Panc1 (cell line): Measurements from ENCODE around the gene EIF3L. TPM values are rescaled to one million over a fixed set of nuclear protein-coding genes. Genes with fewer than 3 reads are reported as not detected.
A peak's percentile ranks its signal among the peaks of the same experiment; 100 is the strongest.

Experiments used
- ATAC-seq: fragments of 200-7000 bp; cut with Tn5 transposase; 2 replicates; pipeline ENCODE4 v1.9.1; 2020; ENCODE audit warnings: mild to moderate bottlenecking, moderate library complexity
- BruUV-seq: library from RNA; stranded (reverse); fragments of 400-500 nt; replicated peaks from 2 replicates; lab custom pipeline; 2021; lab: Mats Ljungman, UMichigan
- CTCF ChIA-PET: fragments of 300-600 bp; sonication (Branson Sonifier 250); formaldehyde crosslinking; loops from one replicate; lab custom pipeline; 2022; ENCODE audit warnings: antibody characterized with exemption; lab: Charles Lee
- POLR2A ChIA-PET: fragments of 300-600 bp; sonication (Branson Sonifier 250); formaldehyde crosslinking; loops from one replicate; lab custom pipeline; 2022; ENCODE audit warnings: antibody characterized with exemption; lab: Charles Lee
- DNase-seq: peaks from one replicate; pipeline ENCODE4 v3.0.0-alpha.2; 2010; ENCODE audit warnings: low read depth, low spot score
- H3K27ac ChIP-seq: 2 replicates; pipeline ENCODE4 v1.5.1; 2011; ENCODE audit warnings: mild to moderate bottlenecking, low read length, inconsistent platforms
- H3K27me3 ChIP-seq: fragments of 200-500 bp; sonication (Bioruptor generic); 2 replicates; pipeline ENCODE4 v1.6.0; 2014; ENCODE audit warnings: low read length, inconsistent platforms; ENCODE audit not compliant: control insufficient read depth, insufficient read depth
- H3K36me3 ChIP-seq: fragments of 200-500 bp; sonication (Bioruptor generic); 2 replicates; pipeline ENCODE4 v1.5.1; 2014; ENCODE audit warnings: inconsistent platforms, mild to moderate bottlenecking, low read length, moderate library complexity; ENCODE audit not compliant: control insufficient read depth, insufficient read depth
- H3K4me1 ChIP-seq: 2 replicates; pipeline ENCODE4 v1.5.1; 2011; ENCODE audit warnings: inconsistent platforms, mild to moderate bottlenecking, low read length, moderate library complexity; ENCODE audit not compliant: control insufficient read depth, insufficient read depth
- H3K4me3 ChIP-seq, 2 experiments: 2 replicates each; pipeline ENCODE4 v1.5.1; 2011 to 2012; ENCODE audit warnings: low read depth in 2 of 2, low read length in 2 of 2, mild to moderate bottlenecking in 2 of 2, inconsistent platforms in 1 of 2, moderate library complexity in 1 of 2
- H3K9me3 ChIP-seq: fragments of 200-500 bp; sonication (Bioruptor generic); 2 replicates; pipeline ENCODE4 v1.5.1; 2014; ENCODE audit warnings: low read depth, mild to moderate bottlenecking, inconsistent platforms, low read length, moderate library complexity; ENCODE audit not compliant: control insufficient read depth, insufficient read depth
- CTCF ChIP-seq: fragments of 450-650 bp; IDR thresholded peaks from 2 replicates; pipeline ENCODE4 v1.5.1; 2017; ENCODE audit warnings: mild to moderate bottlenecking
- POLR2AphosphoS5 ChIP-seq: IDR thresholded peaks from 2 replicates; pipeline ENCODE4 v1.6.1; 2012; ENCODE audit warnings: mild to moderate bottlenecking, low read depth, low read length, moderate library complexity
- REST ChIP-seq, 2 experiments: IDR thresholded peaks; 2 replicates each; pipeline ENCODE4 v1.6.1; 2011 to 2012; ENCODE audit warnings: low read depth in 2 of 2, control low read depth in 1 of 2, low read length in 1 of 2, mild to moderate bottlenecking in 1 of 2, moderate library complexity in 1 of 2; ENCODE audit not compliant: insufficient read depth in 1 of 2
- SIN3A ChIP-seq: IDR thresholded peaks from 2 replicates; pipeline ENCODE4 v1.6.1; 2012; ENCODE audit warnings: low read depth, mild to moderate bottlenecking, low read length, moderate library complexity, borderline replicate concordance; ENCODE audit not compliant: insufficient read depth
- TCF7L2 ChIP-seq: IDR thresholded peaks from 2 replicates; pipeline ENCODE4 v1.6.1; 2011; ENCODE audit warnings: mild to moderate bottlenecking, low read depth, low read length, inconsistent platforms
- in situ Hi-C: cut with HindIII; loops from 2 replicates; pipeline ENCODE4 v1.10.0; 2016; ENCODE audit warnings: low sequenced_read_pairs, low pct_unique_long_range_greater_than_20kb
- intact Hi-C: fragments of 100-400 bp; cut with micrococcal nuclease; formaldehyde crosslinking; loops from one replicate; pipeline ENCODE4 v1.10.0; 2022; ENCODE audit not compliant: unreplicated experiment
- total RNA-seq: library from RNA; stranded (reverse); gene quantifications from one replicate; pipeline ENCODE4 v1.2.1, GENCODE V29; 2021; ENCODE audit not compliant: unreplicated experiment

The EIF3L gene
- total RNA-seq, 1 experiment from 2014 or later: 211 TPM

GRCh38 chr22:37929390-37929789, 80.2 kb downstream of the EIF3L start:
- H3K36me3 ChIP-seq: no peaks in the 10 kb centered on the region
- DNase-seq: no peak
- no peaks in the 10 kb centered on the region for H3K27me3 ChIP-seq
- ATAC-seq: no peak
- CTCF ChIA-PET: no interaction called here
- no peaks in the 10 kb centered on the region for H3K9me3 ChIP-seq
- BruUV-seq: no TSS peak
- H3K4me1 ChIP-seq: peaks cover 11% of the 10 kb centered on the region
- no peak for TF ChIP-seq CTCF
- TF ChIP-seq TCF7L2: no peak
- no peak for TF ChIP-seq POLR2AphosphoS5
- TF ChIP-seq REST (IDR thresholded peaks at IDR 0.05; ENCODE audit: insufficient read depth in 1 of 2, low read depth in 2 of 2, low read length in 1 of 2): no peak
- no peak for TF ChIP-seq SIN3A
- no peak overlapping the region for H3K4me3 ChIP-seq
- POLR2A ChIA-PET: no interaction called here
- intact Hi-C loops (no loop called here), in situ Hi-C loops (no loop called here)
- no peak overlapping the region for H3K27ac ChIP-seq

- in situ Hi-C loops (no loop called here), intact Hi-C loops (no loop called here)
- no TSS peak for BruUV-seq
- Histone ChIP-seq H3K4me1 (peaks cover 11% of the 10 kb centered on the region), H3K9me3 (no peaks in the 10 kb centered on the region), H3K4me3 (no peak overlapping the region), H3K36me3 (no peaks in the 10 kb centered on the region), H3K27ac (no peak overlapping the region), H3K27me3 (no peaks in the 10 kb centered on the region)
- ChIA-PET POLR2A (interaction anchor here (0.5 kb wide), 1 partner anchor 40 kb away, joined by 8 read pairs; no protein-coding TSS in a partner anchor), CTCF (interaction anchor here (0.7 kb wide), 1 partner anchor 33 kb away, joined by 3 read pairs; no protein-coding TSS in a partner anchor)
- DNase-seq (no peak), ATAC-seq (peak; percentile 67)
- TF ChIP-seq SIN3A (no peak), POLR2AphosphoS5 (no peak), CTCF (peak; percentile 68; the same call in 1 of the 2 replicates), REST (IDR thresholded peaks at IDR 0.05; ENCODE audit: insufficient read depth in 1 of 2, low read depth in 2 of 2, low read length in 1 of 2) (no peak), TCF7L2 (no peak)
Observed at GRCh38 chr22:37930270-37930951, 81.2 kb downstream of the EIF3L start.
